Measurements from ENCODE around the gene ALKBH5. TPM values are rescaled to one million over a fixed set of nuclear protein-coding genes. Genes with fewer than 3 reads are reported as not detected.

ALKBH5 gene
- total RNA-seq, 4 donors from 2014 or later = 73.9 to 110 (median 93.6) TPM

DNA sequence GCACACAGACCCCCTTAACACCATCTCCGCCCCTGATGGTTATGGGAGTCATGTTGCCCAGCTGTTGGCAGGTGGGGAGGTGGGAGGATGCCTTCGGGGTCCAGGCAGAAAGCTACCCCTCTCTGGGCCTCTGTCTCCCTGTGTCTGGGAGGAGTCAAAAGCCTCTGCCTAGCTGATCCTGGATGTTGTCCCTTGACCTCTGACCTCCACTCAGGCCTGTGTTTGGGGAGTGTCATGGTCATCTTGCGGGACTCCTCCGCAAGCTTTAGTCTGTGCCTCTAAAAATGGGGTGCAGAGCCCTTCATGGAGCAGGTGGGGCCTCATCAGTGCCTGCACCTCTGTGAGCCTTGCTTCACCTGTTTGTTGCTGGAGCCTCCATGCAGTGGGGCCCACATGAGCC is 45.6 kb downstream of the ALKBH5 start:
- 78 to 81% methylated on average over 2 to 4 of the region's 4 CpGs for WGBS, 2 donors
- TF ChIP-seq, protein P1, sequence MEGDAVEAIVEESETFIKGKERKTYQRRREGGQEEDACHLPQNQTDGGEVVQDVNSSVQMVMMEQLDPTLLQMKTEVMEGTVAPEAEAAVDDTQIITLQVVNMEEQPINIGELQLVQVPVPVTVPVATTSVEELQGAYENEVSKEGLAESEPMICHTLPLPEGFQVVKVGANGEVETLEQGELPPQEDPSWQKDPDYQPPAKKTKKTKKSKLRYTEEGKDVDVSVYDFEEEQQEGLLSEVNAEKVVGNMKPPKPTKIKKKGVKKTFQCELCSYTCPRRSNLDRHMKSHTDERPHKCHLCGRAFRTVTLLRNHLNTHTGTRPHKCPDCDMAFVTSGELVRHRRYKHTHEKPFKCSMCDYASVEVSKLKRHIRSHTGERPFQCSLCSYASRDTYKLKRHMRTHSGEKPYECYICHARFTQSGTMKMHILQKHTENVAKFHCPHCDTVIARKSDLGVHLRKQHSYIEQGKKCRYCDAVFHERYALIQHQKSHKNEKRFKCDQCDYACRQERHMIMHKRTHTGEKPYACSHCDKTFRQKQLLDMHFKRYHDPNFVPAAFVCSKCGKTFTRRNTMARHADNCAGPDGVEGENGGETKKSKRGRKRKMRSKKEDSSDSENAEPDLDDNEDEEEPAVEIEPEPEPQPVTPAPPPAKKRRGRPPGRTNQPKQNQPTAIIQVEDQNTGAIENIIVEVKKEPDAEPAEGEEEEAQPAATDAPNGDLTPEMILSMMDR (IDR thresholded peaks at IDR 0.05) = no peak
- TF ChIP-seq POLR2A (IDR thresholded peaks at IDR 0.05) = no peak
- TF ChIP-seq EP300 (IDR thresholded peaks at IDR 0.05) = no peak
- no peak for DNase-seq (ENCODE audit: low spot score in 2 of 2)

DNA sequence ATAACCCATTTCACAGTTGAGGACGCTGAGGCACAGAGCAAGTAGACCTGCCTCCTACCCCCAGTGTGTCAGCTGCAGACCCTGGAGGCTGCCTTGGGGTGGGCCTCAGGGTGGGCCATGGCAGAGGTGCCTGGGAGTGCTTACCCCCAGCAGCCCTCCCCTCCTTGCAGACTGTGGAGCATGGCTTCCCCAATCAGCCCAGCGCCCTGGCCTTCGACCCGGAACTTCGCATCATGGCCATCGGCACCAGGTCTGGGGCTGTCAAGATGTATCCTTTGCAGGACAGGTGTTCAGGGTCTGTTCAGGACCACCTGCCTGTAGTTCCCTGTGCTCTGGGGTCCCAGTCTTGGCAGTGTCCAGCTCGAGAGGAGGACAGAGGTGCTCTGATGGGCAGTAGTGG is 46.1 kb downstream of the ALKBH5 start:
- Histone ChIP-seq H3K4me1 (peaks cover 0 to 35% (median 13%) of the 10 kb centered on the region in 4 donors), H3K27ac (peak overlapping the region in 1 of 4 donors; percentile 48), H3K9me3 (no peaks in the 10 kb centered on the region), H3K27me3 (no peaks in the 10 kb centered on the region), H3K4me3 (no peak overlapping the region), H3K36me3 (peaks cover 0 to 33% (median 0%) of the 10 kb centered on the region in 3 donors)
- 94 to 96% methylated on average over 7 of the region's 7 CpGs for WGBS, 2 donors
- TF ChIP-seq, protein P1 (IDR thresholded peaks at IDR 0.05) = no peak
- TF ChIP-seq EP300 (IDR thresholded peaks at IDR 0.05) (no peak), POLR2A (IDR thresholded peaks at IDR 0.05) (no peak)
- DNase-seq (ENCODE audit: low spot score in 2 of 2) = no peak

More for the DNA sequence above, 45.6 kb downstream of the ALKBH5 start:
- Histone ChIP-seq H3K36me3 (peaks cover 0 to 28% (median 0%) of the 10 kb centered on the region in 3 donors), H3K27ac (peak overlapping the region in 1 of 4 donors; percentile 15), H3K4me3 (no peak overlapping the region), H3K27me3 (no peaks in the 10 kb centered on the region), H3K9me3 (no peaks in the 10 kb centered on the region), H3K4me1 (peaks cover 0 to 40% (median 16%) of the 10 kb centered on the region in 4 donors)

DNA sequence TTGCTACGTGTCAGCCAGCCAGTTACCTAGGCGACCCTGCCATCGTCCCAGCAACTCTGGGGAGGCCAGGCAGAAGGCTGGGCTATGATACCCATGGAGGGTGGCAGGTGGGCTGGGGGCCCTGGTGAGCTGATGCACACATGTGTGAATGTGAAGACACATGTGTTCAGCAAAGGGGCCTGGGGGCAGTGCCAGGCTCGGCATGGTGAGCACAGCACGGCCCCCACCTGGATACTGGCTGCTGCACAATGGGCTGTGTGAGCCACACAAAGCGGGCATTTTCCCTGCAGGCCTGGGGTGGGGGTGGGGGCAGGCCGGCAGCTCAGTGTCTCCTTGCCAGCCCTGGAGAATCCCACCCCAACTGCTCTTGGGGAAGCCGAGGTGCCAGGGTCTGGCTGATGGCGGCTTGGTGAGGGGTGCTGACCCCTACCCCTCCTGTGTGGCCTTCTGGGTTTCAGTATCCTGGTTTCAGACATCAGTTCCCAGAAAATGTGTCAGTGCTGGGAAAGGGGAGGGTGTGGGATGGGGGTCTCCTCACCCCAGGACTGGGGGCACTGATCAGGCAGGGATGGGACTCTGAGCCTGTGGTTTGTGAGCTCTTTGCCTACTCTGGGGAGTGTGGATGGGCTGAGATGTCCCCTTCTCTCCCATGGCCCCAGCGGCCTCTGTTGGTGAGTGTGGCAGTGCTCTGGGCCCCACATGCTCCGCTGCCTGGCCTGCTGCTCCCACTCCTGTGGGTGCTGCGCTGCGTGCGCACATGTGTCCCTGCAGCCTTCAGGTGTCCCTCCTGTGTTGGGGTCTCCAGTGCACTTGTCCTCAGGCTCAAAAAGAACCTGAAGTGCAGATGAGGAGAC is 46.9 kb downstream of the ALKBH5 start:
- DNase-seq (ENCODE audit: low spot score in 2 of 2) = no peak
- Histone ChIP-seq H3K4me1 (peaks cover 0 to 32% (median 9%) of the 10 kb centered on the region in 4 donors), H3K27ac (peak overlapping the region in 1 of 4 donors; percentile 48), H3K36me3 (peaks cover 0 to 40% (median 0%) of the 10 kb centered on the region in 3 donors), H3K4me3 (no peak overlapping the region), H3K9me3 (no peaks in the 10 kb centered on the region), H3K27me3 (no peaks in the 10 kb centered on the region)
- WGBS, 2 donors = 71 to 82% methylated on average over 9 to 11 of the region's 14 CpGs
- TF ChIP-seq EP300 (IDR thresholded peaks at IDR 0.05) = no peak
- TF ChIP-seq POLR2A (IDR thresholded peaks at IDR 0.05) = no peak
- TF ChIP-seq, protein P1 (IDR thresholded peaks at IDR 0.05) = no peak

DNA sequence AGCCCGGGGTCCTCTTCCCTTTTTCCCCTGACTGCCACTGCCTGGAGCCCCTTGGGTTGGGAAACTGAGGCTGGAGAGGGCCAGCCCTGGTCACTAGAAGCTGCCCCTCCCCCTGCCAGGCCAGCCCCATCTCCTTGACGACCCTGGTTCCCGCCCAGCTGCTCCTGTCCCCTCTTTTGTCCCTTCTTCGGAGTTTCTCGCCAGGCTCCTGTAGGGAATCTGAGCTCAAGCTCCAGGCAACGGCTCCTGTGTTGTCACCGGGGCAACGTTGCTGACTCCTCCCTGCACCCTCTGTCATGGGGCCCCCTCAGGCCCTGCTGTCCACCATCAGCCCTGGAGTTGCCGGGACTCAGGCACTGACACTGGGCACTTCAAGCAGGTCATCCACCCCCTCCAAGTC is 47.5 kb downstream of the ALKBH5 start:
- whole genome bisulfite sequencing, 2 donors = 52 to 64% methylated on average over 9 of the region's 9 CpGs
- Histone ChIP-seq H3K4me1 (peaks cover 0 to 30% (median 7%) of the 10 kb centered on the region in 4 donors), H3K27ac (peak overlapping the region in 1 of 4 donors; percentile 48), H3K9me3 (no peaks in the 10 kb centered on the region), H3K4me3 (no peak overlapping the region), H3K36me3 (peaks cover 0 to 47% (median 0%) of the 10 kb centered on the region in 3 donors), H3K27me3 (no peaks in the 10 kb centered on the region)
- DNase-seq (ENCODE audit: low spot score in 2 of 2) = no peak
- TF ChIP-seq, protein P1 (IDR thresholded peaks at IDR 0.05) = no peak
- TF ChIP-seq POLR2A (IDR thresholded peaks at IDR 0.05) = no peak
- no peak for TF ChIP-seq EP300 (IDR thresholded peaks at IDR 0.05)

Data from tibial nerve (tissue), 4 donors.